B cell (primary cell): ENCODE measurements around the gene ARHGEF17.

Experiments
- CTCF ChIP-seq: fragments of 200-600 bp; IDR thresholded peaks from one replicate; pipeline ENCODE4 v1.8.0; 2022; ENCODE audit warnings: antibody characterized with exemption, mild to moderate bottlenecking
- EZH2 ChIP-seq: IDR thresholded peaks from 2 replicates; pipeline ENCODE4 v1.6.1; 2012; ENCODE audit warnings: borderline replicate concordance, low read depth, mild to moderate bottlenecking, moderate library complexity, low read length; ENCODE audit not compliant: insufficient read depth, poor library complexity, severe bottlenecking

DNA sequence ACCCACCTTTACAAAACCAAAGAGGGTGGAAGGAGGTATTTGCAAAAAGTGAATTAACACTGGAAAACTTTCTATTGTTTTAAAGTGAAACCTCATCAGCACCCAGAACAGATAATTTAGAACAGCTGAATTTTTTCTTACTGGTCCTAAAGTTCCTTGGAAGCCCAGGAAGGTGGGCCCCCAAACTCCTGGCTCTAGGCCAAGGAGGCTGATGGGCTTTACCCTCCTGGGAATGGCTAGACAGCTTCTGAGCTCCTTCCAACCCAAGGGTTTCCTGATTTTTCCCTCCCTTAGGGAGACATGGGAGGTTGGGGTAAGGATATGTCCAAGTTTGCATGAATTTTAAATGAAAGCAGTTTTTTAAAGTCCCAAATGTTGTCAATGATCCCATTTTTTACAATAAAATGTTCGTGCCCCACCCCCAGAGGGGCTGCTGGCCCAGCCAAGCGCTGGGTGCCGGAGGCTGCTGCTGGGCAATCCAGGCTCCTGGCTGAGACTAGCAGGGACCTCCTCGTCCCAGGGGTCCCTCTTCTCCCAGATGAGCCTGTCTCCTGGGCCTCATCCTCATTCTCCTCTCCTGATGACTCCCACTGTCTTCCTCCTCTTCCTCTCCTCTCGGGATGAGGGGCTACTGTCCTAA lies 96.5 kb downstream of the ARHGEF17 start:
- TF ChIP-seq CTCF (no peak), EZH2 (no peak)
